Breast epithelium (tissue), 3 donors: ENCODE results near the gene RXFP4.

Experiments used
- CTCF ChIP-seq, 3 donors: fragments of 450-650 bp; IDR thresholded peaks; one replicate each; pipeline ENCODE4 v1.5.1; 2016 to 2017; ENCODE audit warnings: antibody characterized with exemption in 3 of 3, mild to moderate bottlenecking in 3 of 3, moderate library complexity in 3 of 3
- POLR2AphosphoS5 ChIP-seq, 3 donors: sonication (generic); formaldehyde crosslinking; IDR thresholded peaks; one replicate each; pipeline ENCODE4 v1.6.1; 2017; ENCODE audit warnings: antibody characterized with exemption in 3 of 3

DNA sequence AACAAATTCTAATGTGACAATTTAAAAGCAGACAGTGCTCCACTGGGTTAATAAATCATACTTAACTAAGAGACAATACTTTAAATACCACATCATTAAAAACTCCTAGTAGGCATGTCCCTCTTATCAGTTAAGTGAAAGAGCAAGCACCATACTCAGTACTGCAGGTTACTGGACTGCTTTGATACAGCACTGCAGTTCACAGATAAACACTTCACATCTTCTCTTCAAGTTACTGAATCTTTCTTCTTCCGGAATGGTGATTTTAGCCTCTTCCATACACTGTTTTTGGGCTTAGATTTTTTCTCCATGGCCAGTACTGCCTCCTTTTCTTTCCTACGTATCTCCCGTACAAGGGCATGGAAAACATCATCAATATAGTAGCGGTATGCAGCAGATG lies 41.3 kb upstream of the RXFP4 start:
- TF ChIP-seq CTCF (IDR thresholded peaks at IDR 0.05) (no peak), POLR2AphosphoS5 (IDR thresholded peaks at IDR 0.05) (no peak)
